Transverse colon (tissue), 4 donors: ENCODE results near the gene ZNF226. TPM values are rescaled to one million over a fixed set of nuclear protein-coding genes. Genes with fewer than 3 reads are reported as not detected.
"Not testable (repeated sequence)": the region's sequence is repeated elsewhere in the genome, so short reads cannot be mapped to it uniquely, and the experiment has no call there.

Source experiments
- DNase-seq: peaks from one replicate; pipeline ENCODE4 v3.0.0-alpha.2; 2019
- H3K27ac ChIP-seq, 4 donors: fragments of 200-600 bp; sonication (generic); 2 replicates each; pipeline ENCODE4 v1.5.1; 2016 to 2018; ENCODE audit warnings: inconsistent platforms in 4 of 4
- H3K27me3 ChIP-seq: fragments of 200-600 bp; sonication (generic); 2 replicates; pipeline ENCODE4 v1.5.1; 2017; ENCODE audit warnings: inconsistent platforms
- H3K36me3 ChIP-seq, 4 donors: fragments of 200-600 bp; sonication (generic); 2 replicates each; pipeline ENCODE4 v1.5.1; 2017 to 2019; ENCODE audit warnings: inconsistent platforms in 4 of 4
- H3K4me1 ChIP-seq, 4 donors: fragments of 200-600 bp; sonication (generic); 2 replicates each; pipeline ENCODE4 v1.5.1; 2017 to 2020; ENCODE audit warnings: inconsistent platforms in 4 of 4
- H3K4me3 ChIP-seq, 4 donors: fragments of 200-600 bp; sonication (generic); 1 replicate in 1 of 4; 2 replicates in 3 of 4; pipeline versions ENCODE4 v1.5.1 to v1.6.1; 2017 to 2019; ENCODE audit warnings: inconsistent platforms in 4 of 4
- H3K9me3 ChIP-seq, 2 donors: fragments of 200-600 bp; sonication (generic); 2 replicates each; pipeline ENCODE4 v1.5.1; 2017 to 2019; ENCODE audit warnings: inconsistent platforms in 2 of 2
- EP300 ChIP-seq: sonication (generic); formaldehyde crosslinking; IDR thresholded peaks from one replicate; pipeline ENCODE4 v1.6.1; 2017; ENCODE audit warnings: antibody characterized with exemption, low read depth
- POLR2A ChIP-seq: fragments of 450-650 bp; IDR thresholded peaks from one replicate; pipeline ENCODE4 v1.6.1; 2016; ENCODE audit warnings: antibody characterized with exemption, mild to moderate bottlenecking, moderate library complexity
- POLR2AphosphoS5 ChIP-seq, 3 donors: sonication (generic); formaldehyde crosslinking; IDR thresholded peaks; one replicate each; pipeline ENCODE4 v1.6.1; 2016; ENCODE audit warnings: antibody characterized with exemption in 3 of 3
- WGBS, 2 donors: methylation state at CpG; one replicate each; pipeline ENCODE4 v1.1.5; 2018; ENCODE audit warnings: low coverage in 1 of 2; 5-methylcytosine and 5-hydroxymethylcytosine counted together
- in situ Hi-C, 4 donors: fragments of 200-750 bp; cut with MboI; loops; one replicate each; pipeline versions ENCODE4 v1.15.0 to v1.15.1; 2017; ENCODE audit warnings: low sequenced_read_pairs in 3 of 4, low pct_ligation_motif_present in 1 of 4, low pct_unique_long_range_greater_than_20kb in 1 of 4
- intact Hi-C: fragments of 100-400 bp; cut with DNase I; formaldehyde crosslinking; loops from one replicate; pipeline ENCODE4 v1.15.1; 2023; ENCODE audit warnings: low total_unique reads
- total RNA-seq, 4 donors: library from RNA; depleted of rRNA; stranded (reverse); fragments of >200 nt; gene quantifications; one replicate each; pipeline ENCODE4 v1.1.0, GENCODE V29; 2016
- TF ChIP-seq, protein P1 (sequence below), 5 experiments: fragments of 200-600 bp in 3 of 5; fragments of 450-650 bp in 2 of 5; sonication (generic) in 3 of 5; IDR thresholded peaks; 1 replicate in 2 of 5; 2 replicates in 3 of 5; pipeline ENCODE4 v1.5.1; 2016 to 2017; ENCODE audit warnings: antibody characterized with exemption in 5 of 5, inconsistent platforms in 3 of 5, mild to moderate bottlenecking in 2 of 5, moderate library complexity in 1 of 5

Gene ZNF226
- total RNA-seq, 4 donors from 2014 or later = 4.1 to 27.1 (median 23.9) TPM

DNA sequence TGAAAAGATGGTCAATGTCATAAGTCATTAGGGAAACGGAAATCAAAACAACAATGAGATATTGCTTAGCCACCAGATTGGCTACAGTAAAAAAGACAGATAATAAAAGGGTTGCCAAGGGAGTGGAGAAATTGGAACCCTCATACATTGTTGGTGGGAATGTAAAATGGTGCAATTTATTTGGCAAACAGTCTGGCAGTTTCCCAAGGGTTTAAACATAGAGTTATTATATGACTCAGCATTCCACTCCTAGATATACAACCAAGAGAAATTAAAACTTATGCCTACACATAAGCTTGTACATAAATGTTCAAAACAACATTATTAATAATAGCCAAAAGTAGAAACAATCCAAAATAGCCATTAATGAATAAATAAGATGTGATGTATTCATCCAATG, 37.6 kb downstream of the ZNF226 start:
- H3K9me3 ChIP-seq = peaks cover 24 to 26% of the 10 kb centered on the region in 2 donors
- TF ChIP-seq POLR2AphosphoS5 (IDR thresholded peaks at IDR 0.05) (no peak), EP300 (no peak), POLR2A (no peak)
- TF ChIP-seq, protein P1, sequence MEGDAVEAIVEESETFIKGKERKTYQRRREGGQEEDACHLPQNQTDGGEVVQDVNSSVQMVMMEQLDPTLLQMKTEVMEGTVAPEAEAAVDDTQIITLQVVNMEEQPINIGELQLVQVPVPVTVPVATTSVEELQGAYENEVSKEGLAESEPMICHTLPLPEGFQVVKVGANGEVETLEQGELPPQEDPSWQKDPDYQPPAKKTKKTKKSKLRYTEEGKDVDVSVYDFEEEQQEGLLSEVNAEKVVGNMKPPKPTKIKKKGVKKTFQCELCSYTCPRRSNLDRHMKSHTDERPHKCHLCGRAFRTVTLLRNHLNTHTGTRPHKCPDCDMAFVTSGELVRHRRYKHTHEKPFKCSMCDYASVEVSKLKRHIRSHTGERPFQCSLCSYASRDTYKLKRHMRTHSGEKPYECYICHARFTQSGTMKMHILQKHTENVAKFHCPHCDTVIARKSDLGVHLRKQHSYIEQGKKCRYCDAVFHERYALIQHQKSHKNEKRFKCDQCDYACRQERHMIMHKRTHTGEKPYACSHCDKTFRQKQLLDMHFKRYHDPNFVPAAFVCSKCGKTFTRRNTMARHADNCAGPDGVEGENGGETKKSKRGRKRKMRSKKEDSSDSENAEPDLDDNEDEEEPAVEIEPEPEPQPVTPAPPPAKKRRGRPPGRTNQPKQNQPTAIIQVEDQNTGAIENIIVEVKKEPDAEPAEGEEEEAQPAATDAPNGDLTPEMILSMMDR (IDR thresholded peaks at IDR 0.05) = no peak
- no peaks in the 10 kb centered on the region for H3K4me1 ChIP-seq
- 65 to 71% methylated on average over 1 of the region's 1 CpG for WGBS, 2 donors
- H3K27ac ChIP-seq = no peak overlapping the region
- in situ Hi-C loops (no loop called here), intact Hi-C loops (no loop called here)
- no peaks in the 10 kb centered on the region for H3K27me3 ChIP-seq
- H3K36me3 ChIP-seq = no peaks in the 10 kb centered on the region
- no peak for DNase-seq
- H3K4me3 ChIP-seq = no peak overlapping the region

DNA sequence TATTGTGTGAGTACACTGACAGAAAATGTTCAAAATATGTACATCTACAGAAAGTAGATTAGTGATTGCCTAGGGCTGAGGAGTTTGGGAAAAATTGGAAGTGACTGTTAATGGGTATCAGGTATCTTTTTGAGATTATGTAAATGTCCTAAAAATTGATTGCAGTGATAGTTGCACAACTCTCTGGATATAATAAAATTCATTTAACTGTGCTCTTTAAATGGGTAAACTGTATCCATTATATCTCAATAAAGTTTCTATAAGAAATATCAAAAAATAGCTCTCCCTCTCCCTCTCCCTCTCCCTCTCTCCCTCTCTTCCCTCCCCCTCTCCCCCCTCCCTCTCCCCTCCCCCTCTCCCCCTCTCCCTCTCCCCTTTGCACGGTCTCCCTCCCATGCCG, 38.1 kb downstream of the ZNF226 start:
- in situ Hi-C loops (no loop called here), intact Hi-C loops (no loop called here)
- no peak for DNase-seq
- H3K4me3 ChIP-seq = no peak overlapping the region
- H3K9me3 ChIP-seq = peaks cover 24 to 26% of the 10 kb centered on the region in 2 donors
- peaks cover 0 to 5% (median 4%) of the 10 kb centered on the region in 4 donors for H3K4me1 ChIP-seq
- H3K36me3 ChIP-seq = no peaks in the 10 kb centered on the region
- TF ChIP-seq POLR2AphosphoS5 (IDR thresholded peaks at IDR 0.05) (no peak), EP300 (no peak), POLR2A (no peak)
- TF ChIP-seq, protein P1 (IDR thresholded peaks at IDR 0.05) = no peak
- no peak overlapping the region for H3K27ac ChIP-seq
- H3K27me3 ChIP-seq = no peaks in the 10 kb centered on the region
- WGBS, 2 donors = 100% methylated on average over 2 of the region's 2 CpGs; no CpG with 5 or more reads in 1 of the 2 donors

DNA sequence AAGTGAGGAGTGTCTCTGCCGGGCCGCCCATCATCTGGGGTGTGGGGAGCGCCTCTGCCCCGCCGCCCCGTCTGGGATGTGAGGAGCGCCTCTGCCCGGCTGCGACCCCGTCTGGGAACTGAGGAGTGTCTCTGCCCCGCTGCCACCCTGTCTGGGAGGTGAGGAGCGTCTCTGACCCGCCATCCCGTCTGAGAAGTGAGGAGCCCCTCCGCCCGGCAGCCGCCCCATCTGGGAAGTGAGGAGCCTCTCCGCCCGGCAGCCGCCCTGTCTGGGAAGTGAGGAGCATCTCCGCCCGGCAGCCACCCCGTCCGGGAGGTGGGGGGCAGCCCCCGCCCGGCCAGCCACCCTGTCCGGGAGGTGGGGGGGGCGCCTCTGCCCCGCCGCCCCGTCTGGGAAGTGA, 39.0 kb downstream of the ZNF226 start:
- H3K9me3 ChIP-seq = peaks cover 19 to 26% of the 10 kb centered on the region in 2 donors
- intact Hi-C loops, H3K27me3 ChIP-seq, H3K36me3 ChIP-seq, H3K4me3 ChIP-seq, DNase-seq, in situ Hi-C loops, H3K27ac ChIP-seq, H3K4me1 ChIP-seq: not testable (repeated sequence)
- WGBS, 2 donors = 94% methylated on average over 29 of the region's 31 CpGs; no CpG with 5 or more reads in 1 of the 2 donors

DNA sequence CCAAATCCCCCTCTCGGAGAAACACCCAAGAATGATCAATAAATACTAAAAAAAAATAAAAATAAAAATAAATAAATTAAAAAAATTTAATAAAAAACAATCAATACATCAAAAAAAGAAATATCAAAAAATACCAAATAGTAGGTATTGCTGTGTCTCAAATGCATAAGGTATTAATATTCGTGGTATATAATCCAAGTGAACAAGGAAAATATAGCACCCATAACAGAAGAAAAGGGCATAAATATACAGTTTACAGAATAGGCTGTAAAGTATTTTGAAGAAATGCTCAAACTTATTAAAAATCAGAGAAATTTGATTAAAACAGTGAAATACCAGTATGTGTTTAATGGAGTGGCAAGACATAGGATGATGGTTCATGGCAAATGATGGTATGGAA, 39.9 kb downstream of the ZNF226 start:
- H3K4me3 ChIP-seq = no peak overlapping the region
- no peaks in the 10 kb centered on the region for H3K36me3 ChIP-seq
- WGBS, 2 donors = 84 to 86% methylated on average over 2 of the region's 2 CpGs
- no peaks in the 10 kb centered on the region for H3K27me3 ChIP-seq
- TF ChIP-seq EP300 (no peak), POLR2A (no peak)
- DNase-seq = no peak
- peaks cover 19 to 21% of the 10 kb centered on the region in 2 donors for H3K9me3 ChIP-seq
- H3K27ac ChIP-seq = no peak overlapping the region
- in situ Hi-C loops = no loop called here
- intact Hi-C loops = no loop called here
- H3K4me1 ChIP-seq = peaks cover 0 to 7% (median 6%) of the 10 kb centered on the region in 4 donors

DNA sequence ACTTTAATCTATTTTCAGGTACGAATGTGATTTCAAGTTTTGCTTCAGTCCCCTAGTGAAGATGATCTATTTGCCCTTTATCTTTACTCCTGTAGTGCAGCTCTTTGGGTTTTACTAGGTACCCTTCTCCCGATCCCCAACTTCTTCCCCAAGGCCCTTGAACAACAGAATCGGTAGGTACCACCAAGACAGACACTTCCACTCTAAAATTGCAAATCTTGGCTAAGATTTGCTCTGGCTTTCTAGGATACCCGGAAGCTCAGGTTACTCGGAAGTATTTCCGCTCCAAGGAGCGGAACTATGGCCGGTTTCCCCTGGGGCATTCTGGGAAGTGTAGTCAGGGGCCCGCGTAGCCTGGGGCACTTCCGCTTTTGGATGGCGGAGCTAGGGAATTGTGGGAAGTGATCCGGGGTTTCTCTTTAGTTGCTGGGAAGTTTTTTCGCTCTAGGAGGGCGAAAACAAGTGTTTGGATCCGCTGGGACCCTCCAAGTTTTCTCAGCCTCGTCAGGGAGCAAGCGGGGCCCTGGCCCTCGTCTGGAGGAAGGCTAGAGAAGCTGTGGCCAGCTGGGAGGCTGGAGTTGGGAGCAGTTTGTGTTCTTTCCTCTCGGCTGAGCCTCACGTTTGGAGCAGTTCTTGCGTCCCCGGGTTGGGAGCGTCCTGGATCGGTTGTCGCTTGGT, 42.4 kb downstream of the ZNF226 start:
- peaks cover 0 to 14% (median 6%) of the 10 kb centered on the region in 4 donors for H3K4me1 ChIP-seq

More for the DNA sequence above, 42.4 kb downstream of the ZNF226 start:
- H3K4me3 ChIP-seq = peak overlapping the region; percentile 57 to 96 (median 78)
- in situ Hi-C loops (no loop called here), intact Hi-C loops (no loop called here)
- H3K9me3 ChIP-seq = peaks cover 15 to 16% of the 10 kb centered on the region in 2 donors
- H3K36me3 ChIP-seq = no peaks in the 10 kb centered on the region
- 3 to 7% methylated on average over 6 to 26 of the region's 26 CpGs for WGBS, 2 donors
- TF ChIP-seq, protein P1 (IDR thresholded peaks at IDR 0.05) = no peak
- TF ChIP-seq POLR2A (no peak), EP300 (no peak), POLR2AphosphoS5 (IDR thresholded peaks at IDR 0.05) (peak; percentile 54 to 63 (median 54))
- H3K27me3 ChIP-seq = no peaks in the 10 kb centered on the region
- H3K27ac ChIP-seq = peak overlapping the region; percentile 70 to 91 (median 90)
- peak; percentile 90 for DNase-seq
